ENCODE results near the gene AUTS2. TPM values are rescaled to one million over a fixed set of nuclear protein-coding genes. Genes with fewer than 3 reads are reported as not detected.

The AUTS2 gene
- total and polyA plus RNA-seq, 2 experiments from 2014 or later: 32.0 to 91.0 TPM

DNA sequence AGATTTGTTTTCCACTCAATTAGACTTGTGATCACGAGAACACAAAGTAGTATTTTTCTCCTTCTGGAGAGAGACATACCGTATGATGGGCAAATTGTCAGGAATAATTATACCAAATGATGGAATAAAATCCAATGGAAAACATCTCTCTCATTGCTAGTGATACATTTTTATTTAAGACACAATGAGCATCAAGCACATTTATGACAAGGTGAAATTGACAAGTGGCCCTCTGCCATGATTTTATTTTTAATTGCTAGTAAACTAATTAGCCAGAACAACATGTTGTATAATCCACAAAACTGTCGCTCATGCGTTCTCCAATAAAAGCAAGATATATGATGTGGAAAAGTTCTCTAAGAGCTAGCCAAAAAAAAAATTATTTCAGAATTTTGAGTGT lies 620.8 kb downstream of the AUTS2 start:
- Mint-ChIP-seq H3K27ac (no peak overlapping the region), H3K4me3 (no peak overlapping the region), H3K4me1 (no peaks in the 10 kb centered on the region), H3K36me3 (ENCODE audit: low read depth) (no peaks in the 10 kb centered on the region), H3K9me3 (no peaks in the 10 kb centered on the region), H3K27me3 (ENCODE audit: insufficient read depth, low read depth, poor library complexity) (peaks cover 2% of the 10 kb centered on the region)
- no peaks in the 10 kb centered on the region for H3K9me2 ChIP-seq (ENCODE audit: insufficient read depth)
- no peak overlapping the region for H3K4me2 ChIP-seq
- H3K4me1 ChIP-seq (ENCODE audit: insufficient read depth): no peaks in the 10 kb centered on the region
- ATAC-seq (no peak), DNase-seq (ENCODE audit: low spot score) (no peak)
- H3K79me2 ChIP-seq (replicated peaks; ENCODE audit: insufficient read depth): no peaks in the 10 kb centered on the region
- no peak overlapping the region for H3K27ac ChIP-seq (ENCODE audit: low read depth)
- H3K4me3 ChIP-seq: no peak overlapping the region
- H4K20me1 ChIP-seq (replicated peaks; ENCODE audit: insufficient read depth): no peaks in the 10 kb centered on the region
- H2AFZ ChIP-seq: no peak overlapping the region
- TF ChIP-seq CREB1 (CRISPR knock-in tag; IDR thresholded peaks at IDR 0.05; ENCODE audit: low read depth) (no peak), EZH2phosphoT487 (IDR thresholded peaks at IDR 0.05; ENCODE audit: unreplicated experiment) (no peak), NANOG (IDR thresholded peaks at IDR 0.05; ENCODE audit: borderline replicate concordance) (no peak)
- no peaks in the 10 kb centered on the region for H3K27me3 ChIP-seq (ENCODE audit: insufficient read depth)
- H3K36me3 ChIP-seq (ENCODE audit: insufficient read depth): no peaks in the 10 kb centered on the region
- no peaks in the 10 kb centered on the region for H3F3A ChIP-seq (replicated peaks; ENCODE audit: low read depth)

DNA sequence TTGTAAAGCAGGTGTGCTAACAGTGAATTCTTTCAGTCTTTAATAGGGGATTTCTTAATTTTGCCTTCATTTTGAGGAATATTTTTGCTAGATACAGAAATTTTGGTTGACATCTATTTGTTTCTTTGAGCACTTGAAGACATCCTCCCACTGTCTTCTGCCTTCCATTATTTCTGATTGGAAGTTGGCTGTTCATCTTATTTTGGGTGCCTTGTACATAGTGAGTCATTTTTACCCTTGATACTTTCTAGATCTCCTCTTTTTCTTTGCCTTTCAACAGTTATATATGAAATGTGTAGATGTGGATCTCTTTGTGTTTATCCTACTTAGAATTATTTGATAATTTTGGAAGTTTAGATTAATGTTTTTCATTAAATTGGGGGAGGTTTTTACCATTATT lies 631.0 kb downstream of the AUTS2 start:
- no peaks in the 10 kb centered on the region for H4K20me1 ChIP-seq (replicated peaks; ENCODE audit: insufficient read depth)
- no peaks in the 10 kb centered on the region for H3K4me1 ChIP-seq (ENCODE audit: insufficient read depth)
- no peaks in the 10 kb centered on the region for H3K9me2 ChIP-seq (ENCODE audit: insufficient read depth)
- no peaks in the 10 kb centered on the region for H3K27me3 ChIP-seq (ENCODE audit: insufficient read depth)
- no peak overlapping the region for H3K27ac ChIP-seq (ENCODE audit: low read depth)
- H3K79me2 ChIP-seq (replicated peaks; ENCODE audit: insufficient read depth): no peaks in the 10 kb centered on the region
- H3K4me2 ChIP-seq: no peak overlapping the region
- peaks cover 23% of the 10 kb centered on the region for H3K9me3 Mint-ChIP-seq
- H3F3A ChIP-seq (replicated peaks; ENCODE audit: low read depth): no peaks in the 10 kb centered on the region
- H3K36me3 ChIP-seq (ENCODE audit: insufficient read depth): no peaks in the 10 kb centered on the region; the same call in 1 of the 2 replicates
- H3K36me3 Mint-ChIP-seq (ENCODE audit: low read depth): peaks cover 22% of the 10 kb centered on the region; the same call in 2 of the 3 replicates
- TF ChIP-seq REST (IDR thresholded peaks at IDR 0.05; ENCODE audit: unreplicated experiment): no peak
- TF ChIP-seq, protein P1, sequence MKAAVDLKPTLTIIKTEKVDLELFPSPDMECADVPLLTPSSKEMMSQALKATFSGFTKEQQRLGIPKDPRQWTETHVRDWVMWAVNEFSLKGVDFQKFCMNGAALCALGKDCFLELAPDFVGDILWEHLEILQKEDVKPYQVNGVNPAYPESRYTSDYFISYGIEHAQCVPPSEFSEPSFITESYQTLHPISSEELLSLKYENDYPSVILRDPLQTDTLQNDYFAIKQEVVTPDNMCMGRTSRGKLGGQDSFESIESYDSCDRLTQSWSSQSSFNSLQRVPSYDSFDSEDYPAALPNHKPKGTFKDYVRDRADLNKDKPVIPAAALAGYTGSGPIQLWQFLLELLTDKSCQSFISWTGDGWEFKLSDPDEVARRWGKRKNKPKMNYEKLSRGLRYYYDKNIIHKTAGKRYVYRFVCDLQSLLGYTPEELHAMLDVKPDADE (IDR thresholded peaks at IDR 0.05): no peak
- no peak for TF ChIP-seq EZH2 (IDR thresholded peaks at IDR 0.05; ENCODE audit: low read depth, unreplicated experiment)
- TF ChIP-seq JUNB (IDR thresholded peaks at IDR 0.05; ENCODE audit: unreplicated experiment): no peak
- TF ChIP-seq, protein P2, sequence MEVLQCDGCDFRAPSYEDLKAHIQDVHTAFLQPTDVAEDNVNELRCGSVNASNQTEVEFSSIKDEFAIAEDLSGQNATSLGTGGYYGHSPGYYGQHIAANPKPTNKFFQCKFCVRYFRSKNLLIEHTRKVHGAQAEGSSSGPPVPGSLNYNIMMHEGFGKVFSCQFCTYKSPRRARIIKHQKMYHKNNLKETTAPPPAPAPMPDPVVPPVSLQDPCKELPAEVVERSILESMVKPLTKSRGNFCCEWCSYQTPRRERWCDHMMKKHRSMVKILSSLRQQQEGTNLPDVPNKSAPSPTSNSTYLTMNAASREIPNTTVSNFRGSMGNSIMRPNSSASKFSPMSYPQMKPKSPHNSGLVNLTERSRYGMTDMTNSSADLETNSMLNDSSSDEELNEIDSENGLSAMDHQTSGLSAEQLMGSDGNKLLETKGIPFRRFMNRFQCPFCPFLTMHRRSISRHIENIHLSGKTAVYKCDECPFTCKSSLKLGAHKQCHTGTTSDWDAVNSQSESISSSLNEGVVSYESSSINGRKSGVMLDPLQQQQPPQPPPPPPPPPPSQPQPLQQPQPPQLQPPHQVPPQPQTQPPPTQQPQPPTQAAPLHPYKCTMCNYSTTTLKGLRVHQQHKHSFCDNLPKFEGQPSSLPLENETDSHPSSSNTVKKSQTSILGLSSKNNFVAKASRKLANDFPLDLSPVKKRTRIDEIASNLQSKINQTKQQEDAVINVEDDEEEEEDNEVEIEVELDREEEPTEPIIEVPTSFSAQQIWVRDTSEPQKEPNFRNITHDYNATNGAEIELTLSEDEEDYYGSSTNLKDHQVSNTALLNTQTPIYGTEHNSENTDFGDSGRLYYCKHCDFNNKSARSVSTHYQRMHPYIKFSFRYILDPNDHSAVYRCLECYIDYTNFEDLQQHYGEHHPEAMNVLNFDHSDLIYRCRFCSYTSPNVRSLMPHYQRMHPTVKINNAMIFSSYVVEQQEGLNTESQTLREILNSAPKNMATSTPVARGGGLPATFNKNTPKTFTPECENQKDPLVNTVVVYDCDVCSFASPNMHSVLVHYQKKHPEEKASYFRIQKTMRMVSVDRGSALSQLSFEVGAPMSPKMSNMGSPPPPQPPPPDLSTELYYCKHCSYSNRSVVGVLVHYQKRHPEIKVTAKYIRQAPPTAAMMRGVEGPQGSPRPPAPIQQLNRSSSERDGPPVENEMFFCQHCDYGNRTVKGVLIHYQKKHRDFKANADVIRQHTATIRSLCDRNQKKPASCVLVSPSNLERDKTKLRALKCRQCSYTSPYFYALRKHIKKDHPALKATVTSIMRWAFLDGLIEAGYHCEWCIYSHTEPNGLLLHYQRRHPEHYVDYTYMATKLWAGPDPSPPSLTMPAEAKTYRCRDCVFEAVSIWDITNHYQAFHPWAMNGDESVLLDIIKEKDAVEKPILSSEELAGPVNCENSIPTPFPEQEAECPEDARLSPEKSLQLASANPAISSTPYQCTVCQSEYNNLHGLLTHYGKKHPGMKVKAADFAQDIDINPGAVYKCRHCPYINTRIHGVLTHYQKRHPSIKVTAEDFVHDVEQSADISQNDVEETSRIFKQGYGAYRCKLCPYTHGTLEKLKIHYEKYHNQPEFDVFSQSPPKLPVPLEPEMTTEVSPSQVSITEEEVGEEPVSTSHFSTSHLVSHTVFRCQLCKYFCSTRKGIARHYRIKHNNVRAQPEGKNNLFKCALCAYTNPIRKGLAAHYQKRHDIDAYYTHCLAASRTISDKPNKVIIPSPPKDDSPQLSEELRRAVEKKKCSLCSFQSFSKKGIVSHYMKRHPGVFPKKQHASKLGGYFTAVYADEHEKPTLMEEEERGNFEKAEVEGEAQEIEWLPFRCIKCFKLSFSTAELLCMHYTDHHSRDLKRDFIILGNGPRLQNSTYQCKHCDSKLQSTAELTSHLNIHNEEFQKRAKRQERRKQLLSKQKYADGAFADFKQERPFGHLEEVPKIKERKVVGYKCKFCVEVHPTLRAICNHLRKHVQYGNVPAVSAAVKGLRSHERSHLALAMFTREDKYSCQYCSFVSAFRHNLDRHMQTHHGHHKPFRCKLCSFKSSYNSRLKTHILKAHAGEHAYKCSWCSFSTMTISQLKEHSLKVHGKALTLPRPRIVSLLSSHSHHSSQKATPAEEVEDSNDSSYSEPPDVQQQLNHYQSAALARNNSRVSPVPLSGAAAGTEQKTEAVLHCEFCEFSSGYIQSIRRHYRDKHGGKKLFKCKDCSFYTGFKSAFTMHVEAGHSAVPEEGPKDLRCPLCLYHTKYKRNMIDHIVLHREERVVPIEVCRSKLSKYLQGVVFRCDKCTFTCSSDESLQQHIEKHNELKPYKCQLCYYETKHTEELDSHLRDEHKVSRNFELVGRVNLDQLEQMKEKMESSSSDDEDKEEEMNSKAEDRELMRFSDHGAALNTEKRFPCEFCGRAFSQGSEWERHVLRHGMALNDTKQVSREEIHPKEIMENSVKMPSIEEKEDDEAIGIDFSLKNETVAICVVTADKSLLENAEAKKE (CRISPR knock-in tag; IDR thresholded peaks at IDR 0.05): no peak
- no peak for TF ChIP-seq CREB1 (CRISPR knock-in tag; IDR thresholded peaks at IDR 0.05; ENCODE audit: low read depth)
- no peak for TF ChIP-seq POLR2AphosphoS5 (IDR thresholded peaks at IDR 0.05; ENCODE audit: low read depth)
- no peak overlapping the region for H3K4me3 Mint-ChIP-seq
- H3K27me3 Mint-ChIP-seq (ENCODE audit: insufficient read depth, low read depth, poor library complexity): no peaks in the 10 kb centered on the region
- no peaks in the 10 kb centered on the region for H3K4me1 Mint-ChIP-seq
- DNase-seq (ENCODE audit: low spot score) (no peak), ATAC-seq (no peak)
- no peak overlapping the region for H2AFZ ChIP-seq
- H3K27ac Mint-ChIP-seq: no peak overlapping the region
- no peak overlapping the region for H3K4me3 ChIP-seq

Data from GM23338 (cell line).